ENCODE measurements around the gene UMAD1. TPM values are rescaled to one million over a fixed set of nuclear protein-coding genes. Genes with fewer than 3 reads are reported as not detected.
A peak's percentile ranks its signal among the peaks of the same experiment; 100 is the strongest.
"Not testable (repeated sequence)": the region's sequence is repeated elsewhere in the genome, so short reads cannot be mapped to it uniquely, and the experiment has no call there.

Gene UMAD1
- total RNA-seq, 4 donors from 2014 or later: 1.3 to 32.9 (median 15.3) TPM

- Histone ChIP-seq H3K4me3 (no peak overlapping the region), H3K9me3 (no peaks in the 10 kb centered on the region), H3K36me3 (no peaks in the 10 kb centered on the region), H3K27ac (no peak overlapping the region), H3K27me3 (no peaks in the 10 kb centered on the region), H3K4me1 (no peaks in the 10 kb centered on the region)
- intact Hi-C loops (cut with DNase I; ENCODE audit: low total_unique reads): no loop called here
- TF ChIP-seq CTCF (IDR thresholded peaks at IDR 0.05) (no peak), POLR2A (IDR thresholded peaks at IDR 0.05) (no peak)
- DNase-seq: no peak
Measured at GRCh38 chr7:7651479-7651878, 10.9 kb downstream of the UMAD1 start.

GRCh38 chr7:7652798-7653540, 12.4 kb downstream of the UMAD1 start:
- Histone ChIP-seq H3K4me1 (no peaks in the 10 kb centered on the region), H3K4me3 (no peak overlapping the region), H3K27me3 (no peaks in the 10 kb centered on the region), H3K27ac (no peak overlapping the region), H3K36me3 (no peaks in the 10 kb centered on the region), H3K9me3 (no peaks in the 10 kb centered on the region)
- TF ChIP-seq CTCF (IDR thresholded peaks at IDR 0.05): no peak
- no peak for TF ChIP-seq POLR2A (IDR thresholded peaks at IDR 0.05)
- intact Hi-C loops (cut with DNase I; ENCODE audit: low total_unique reads): no loop called here
- DNase-seq: no peak

- no peaks in the 10 kb centered on the region for H3K36me3 ChIP-seq
- intact Hi-C loops (cut with DNase I; ENCODE audit: low total_unique reads): no loop called here
- H3K27ac ChIP-seq: no peak overlapping the region
- TF ChIP-seq CTCF (IDR thresholded peaks at IDR 0.05) (peak in 2 of 4 experiments; percentile 18 to 34), POLR2A (IDR thresholded peaks at IDR 0.05) (no peak)
- DNase-seq: no peak
- no peak overlapping the region for H3K4me3 ChIP-seq
- H3K4me1 ChIP-seq: no peaks in the 10 kb centered on the region
- no peaks in the 10 kb centered on the region for H3K27me3 ChIP-seq
- H3K9me3 ChIP-seq: no peaks in the 10 kb centered on the region
Measured at GRCh38 chr7:7653593-7654187, 13.1 kb downstream of the UMAD1 start.

GRCh38 chr7:7654964-7655715, 14.6 kb downstream of the UMAD1 start:
- no peaks in the 10 kb centered on the region for H3K36me3 ChIP-seq
- no peak for DNase-seq
- intact Hi-C loops (cut with DNase I; ENCODE audit: low total_unique reads): no loop called here
- no peaks in the 10 kb centered on the region for H3K9me3 ChIP-seq
- H3K27ac ChIP-seq: no peak overlapping the region
- H3K4me1 ChIP-seq: no peaks in the 10 kb centered on the region
- no peaks in the 10 kb centered on the region for H3K27me3 ChIP-seq
- no peak for TF ChIP-seq POLR2A (IDR thresholded peaks at IDR 0.05)
- no peak for TF ChIP-seq CTCF (IDR thresholded peaks at IDR 0.05)
- H3K4me3 ChIP-seq: no peak overlapping the region

- H3K4me1 ChIP-seq; H3K9me3 ChIP-seq; H3K4me3 ChIP-seq; H3K36me3 ChIP-seq; H3K27ac ChIP-seq; H3K27me3 ChIP-seq; DNase-seq; intact Hi-C loops (cut with DNase I; ENCODE audit: low total_unique reads): not testable (repeated sequence)
Measured at GRCh38 chr7:7656459-7656858, 15.9 kb downstream of the UMAD1 start.
